ENCODE results near the gene OR10K1. TPM values are rescaled to one million over a fixed set of nuclear protein-coding genes. Genes with fewer than 3 reads are reported as not detected.

Gene OR10K1
- total RNA-seq = not detected

DNA sequence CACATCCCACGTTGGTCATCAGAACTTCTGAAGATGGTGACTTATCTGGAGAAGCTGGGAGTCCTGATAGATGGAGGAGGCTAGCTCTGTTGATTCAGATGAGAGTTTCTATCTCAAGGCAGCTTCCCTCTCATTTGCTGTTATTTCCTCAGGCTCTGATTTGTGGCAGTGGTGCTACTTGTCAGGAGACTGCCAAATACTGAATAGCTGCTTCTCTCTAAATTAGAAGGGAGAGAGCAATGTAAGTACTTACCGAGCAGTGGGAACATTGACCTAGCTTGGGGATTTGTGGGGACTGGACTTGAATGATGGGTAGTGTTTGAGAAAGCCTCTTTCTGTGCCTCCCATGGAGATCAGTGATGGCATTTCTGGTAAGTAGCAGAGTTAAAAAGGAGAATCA, at the start of gene OR10K1:
TSS of gene OR10K1 (plus strand) at position 301 of the 400 bp plus-strand sequence. CDS start 3,728 bp downstream, outside the sequence.

GRCh38 chr1:158426137-158426536, 35.5 kb upstream of the OR10K1 start, which contains the start of gene OR10K2:
OR10K2 (minus strand) TSS chr1:158426237; CDS start chr1:158420866, 5,371 bp downstream.

GRCh38 chr1:158471920-158472319, 10.3 kb downstream of the OR10K1 start, which contains the start of gene OR10R2:
OR10R2 (plus strand) TSS chr1:158472220; CDS start chr1:158472326, 106 bp downstream.

Other genes with a start within 250 kb of the OR10K1 start
- not detected for gene CD1A, start 207.4 kb upstream of the OR10K1 start, total RNA-seq
- not detected for gene CD1C, start 171.9 kb upstream of the OR10K1 start, total RNA-seq
- not detected for gene CD1B, start 130.3 kb upstream of the OR10K1 start, total RNA-seq
- gene CD1E, start 107.9 kb upstream of the OR10K1 start, total RNA-seq = not detected
- gene OR10T2, start 62.4 kb upstream of the OR10K1 start, total RNA-seq = not detected
- not detected for gene OR10K2, start 35.6 kb upstream of the OR10K1 start, total RNA-seq
- gene OR10R2, start 10.4 kb downstream of the OR10K1 start, total RNA-seq = not detected
- gene OR6Y1, start 92.6 kb downstream of the OR10K1 start, total RNA-seq = not detected
- not detected for gene OR6P1, start 108.7 kb downstream of the OR10K1 start, total RNA-seq
- gene OR10X1, start 118.1 kb downstream of the OR10K1 start, total RNA-seq = not detected
- not detected for gene OR10Z1, start 143.4 kb downstream of the OR10K1 start, total RNA-seq
- 1.3 TPM for gene SPTA1, start 224.9 kb downstream of the OR10K1 start, total RNA-seq
- gene OR6K2, start 238.8 kb downstream of the OR10K1 start, total RNA-seq = not detected